Right cardiac atrium (tissue), 5 donors: Measurements from ENCODE around the gene CDC42SE2. TPM values are rescaled to one million over a fixed set of nuclear protein-coding genes. Genes with fewer than 3 reads are reported as not detected.
"Not testable (repeated sequence)": the region's sequence is repeated elsewhere in the genome, so short reads cannot be mapped to it uniquely, and the experiment has no call there.

Experiments used
- ATAC-seq, 2 donors: fragments of 200-7000 bp; cut with Tn5 transposase; one replicate each; pipeline versions ENCODE4 v1.8.0 to v1.9.1; 2020; ENCODE audit warnings: moderate library complexity in 2 of 2, mild to moderate bottlenecking in 1 of 2
- DNase-seq, 3 donors: peaks; one replicate each; pipeline ENCODE4 v3.0.0-alpha.2; 2020
- H3K27ac ChIP-seq: one replicate; pipeline ENCODE4 v1.5.1; 2013; ENCODE audit warnings: mild to moderate bottlenecking, low read length, control low read depth, moderate library complexity
- H3K27me3 ChIP-seq: one replicate; pipeline ENCODE4 v1.6.1; 2013; ENCODE audit not compliant: control insufficient read depth, insufficient read depth
- H3K4me1 ChIP-seq: one replicate; pipeline ENCODE4 v1.6.1; 2013; ENCODE audit warnings: low read length; ENCODE audit not compliant: control insufficient read depth, insufficient read depth
- H3K4me3 ChIP-seq: one replicate; pipeline ENCODE4 v1.5.1; 2013; ENCODE audit warnings: low read length, control low read depth
- H3K9me3 ChIP-seq: one replicate; pipeline ENCODE4 v1.6.1; 2013; ENCODE audit warnings: low read length; ENCODE audit not compliant: control insufficient read depth
- WGBS: extraction: QIAGEN DNeasy Blood & Tissue Kit; methylation state at CpG from one replicate; pipeline ENCODE4 v1.1.7; 2013; 5-methylcytosine and 5-hydroxymethylcytosine counted together
- intact Hi-C, 4 donors: fragments of 100-400 bp; cut with DNase I; formaldehyde crosslinking; loops; one replicate each; pipeline versions ENCODE4 v1.11.0 to v1.14.0; 2022 to 2023
- polyA plus RNA-seq: library from polyadenylated mRNA; stranded (reverse); fragments of 200-250 nt; gene quantifications from one replicate; pipeline ENCODE4 v1.2.3, GENCODE V29; 2013
- total RNA-seq, 4 donors: library from RNA; stranded (reverse); fragmentation: NEBNext Ultra II Directional; extraction: Animal tissue kit (Norgen Biotek cat#: 25700); gene quantifications; one replicate each; pipeline ENCODE4 v1.2.1, GENCODE V29; 2021
- donor health status: healthy with polysubstance abuse.
- donor health status: DM: no; HTN: yes; CAD: no.
- donor health status: DM: no; HTN: no; CAD: no.
- donor health status: DM: no; HTN: yes; CAD: no; lungs with severe emphysema.
- donor health status: DM: yes; HTN: yes; CAD: no.

CDC42SE2 gene
- total and polyA plus RNA-seq, 5 donors: 7.7 to 14.2 (median 13.2) TPM

GRCh38 chr5:131367219-131367860 is 103.5 kb downstream of the CDC42SE2 start:
- H3K4me3 ChIP-seq: no peak overlapping the region
- H3K4me1 ChIP-seq: no peaks in the 10 kb centered on the region
- ATAC-seq (no peak), DNase-seq (no peak)
- intact Hi-C loops: no loop called here
- no peaks in the 10 kb centered on the region for H3K27me3 ChIP-seq
- no peaks in the 10 kb centered on the region for H3K9me3 ChIP-seq
- WGBS: 95% methylated on average over 4 of the region's 4 CpGs
- H3K27ac ChIP-seq: no peak overlapping the region

- H3K4me1 ChIP-seq: no peaks in the 10 kb centered on the region
- DNase-seq (no peak), ATAC-seq (no peak)
- intact Hi-C loops: no loop called here
- no peaks in the 10 kb centered on the region for H3K9me3 ChIP-seq
- H3K27ac ChIP-seq: no peak overlapping the region
- no peaks in the 10 kb centered on the region for H3K27me3 ChIP-seq
- WGBS: 90% methylated on average over 4 of the region's 4 CpGs
- H3K4me3 ChIP-seq: no peak overlapping the region
Measured at GRCh38 chr5:131368866-131369265, 105.0 kb downstream of the CDC42SE2 start.

- DNase-seq (no peak), ATAC-seq (no peak)
- no peaks in the 10 kb centered on the region for H3K4me1 ChIP-seq
- H3K27me3 ChIP-seq: no peaks in the 10 kb centered on the region
- intact Hi-C loops: no loop called here
- 56% methylated on average over 1 of the region's 1 CpG for WGBS
- no peak overlapping the region for H3K4me3 ChIP-seq
- no peak overlapping the region for H3K27ac ChIP-seq
- H3K9me3 ChIP-seq: no peaks in the 10 kb centered on the region
Measured at GRCh38 chr5:131369558-131369957, 105.7 kb downstream of the CDC42SE2 start.

- H3K27ac ChIP-seq: no peak overlapping the region
- H3K4me3 ChIP-seq: no peak overlapping the region
- intact Hi-C loops: no loop called here
- ATAC-seq (no peak), DNase-seq (no peak)
- 91% methylated on average over 2 of the region's 2 CpGs for WGBS
- no peaks in the 10 kb centered on the region for H3K4me1 ChIP-seq
- H3K27me3 ChIP-seq: no peaks in the 10 kb centered on the region
- H3K9me3 ChIP-seq: no peaks in the 10 kb centered on the region
Measured at GRCh38 chr5:131371835-131372234, 108.0 kb downstream of the CDC42SE2 start.

- Histone ChIP-seq H3K27ac (no peak overlapping the region), H3K4me1 (no peaks in the 10 kb centered on the region), H3K9me3 (no peaks in the 10 kb centered on the region), H3K27me3 (no peaks in the 10 kb centered on the region), H3K4me3 (no peak overlapping the region)
- intact Hi-C loops: no loop called here
- WGBS: 80% methylated on average over 5 of the region's 5 CpGs
- ATAC-seq (no peak), DNase-seq (no peak)
Measured at GRCh38 chr5:131373265-131373664, 109.4 kb downstream of the CDC42SE2 start.

GRCh38 chr5:131375351-131375750 is 111.5 kb downstream of the CDC42SE2 start:
- 83% methylated on average over 2 of the region's 2 CpGs for WGBS
- intact Hi-C loops: no loop called here
- no peak for DNase-seq
- H3K27me3 ChIP-seq: no peaks in the 10 kb centered on the region
- no peak overlapping the region for H3K27ac ChIP-seq
- H3K4me1 ChIP-seq: peaks cover 3% of the 10 kb centered on the region
- H3K9me3 ChIP-seq: no peaks in the 10 kb centered on the region
- ATAC-seq: no peak
- H3K4me3 ChIP-seq: no peak overlapping the region

- peaks cover 3% of the 10 kb centered on the region for H3K4me1 ChIP-seq
- no peak overlapping the region for H3K27ac ChIP-seq
- 99% methylated on average over 6 of the region's 6 CpGs for WGBS
- intact Hi-C loops: no loop called here
- H3K27me3 ChIP-seq: no peaks in the 10 kb centered on the region
- no peak for DNase-seq
- H3K9me3 ChIP-seq: no peaks in the 10 kb centered on the region
- H3K4me3 ChIP-seq: no peak overlapping the region
- ATAC-seq: no peak
Measured at GRCh38 chr5:131377346-131377745, 113.5 kb downstream of the CDC42SE2 start.

GRCh38 chr5:131377785-131378325 is 114.0 kb downstream of the CDC42SE2 start:
- DNase-seq (no peak), ATAC-seq (no peak)
- no peak overlapping the region for H3K4me3 ChIP-seq
- H3K4me1 ChIP-seq: peaks cover 3% of the 10 kb centered on the region
- H3K27me3 ChIP-seq: no peaks in the 10 kb centered on the region
- no peak overlapping the region for H3K27ac ChIP-seq
- no peaks in the 10 kb centered on the region for H3K9me3 ChIP-seq
- intact Hi-C loops: no loop called here
- 45% methylated on average over 2 of the region's 2 CpGs for WGBS

- Histone ChIP-seq H3K27ac (no peak overlapping the region), H3K27me3 (no peaks in the 10 kb centered on the region), H3K4me1 (peaks cover 3% of the 10 kb centered on the region), H3K4me3 (no peak overlapping the region), H3K9me3 (no peaks in the 10 kb centered on the region)
- DNase-seq (no peak), ATAC-seq (no peak)
- intact Hi-C loops: no loop called here
Measured at GRCh38 chr5:131378721-131379541, 115.1 kb downstream of the CDC42SE2 start.

- H3K9me3 ChIP-seq: no peaks in the 10 kb centered on the region
- H3K27me3 ChIP-seq: no peaks in the 10 kb centered on the region
- H3K4me3 ChIP-seq: no peak overlapping the region
- H3K27ac ChIP-seq: no peak overlapping the region
- intact Hi-C loops: no loop called here
- ATAC-seq: peak; percentile 60 to 78
- peaks cover 5% of the 10 kb centered on the region for H3K4me1 ChIP-seq
- WGBS: 49% methylated on average over 7 of the region's 7 CpGs
- DNase-seq: peak in 1 of 3 donors; percentile 43
Measured at GRCh38 chr5:131379723-131380122, 115.9 kb downstream of the CDC42SE2 start.

GRCh38 chr5:131380238-131380637 is 116.4 kb downstream of the CDC42SE2 start:
- intact Hi-C loops, ATAC-seq, H3K27ac ChIP-seq, H3K4me1 ChIP-seq, H3K9me3 ChIP-seq, H3K4me3 ChIP-seq, H3K27me3 ChIP-seq, DNase-seq: not testable (repeated sequence)
- 88% methylated on average over 2 of the region's 2 CpGs for WGBS
